ENCODE data around the gene SMIM38.

GRCh38 chr11:69195824-69196782 is 40.4 kb downstream of the SMIM38 start:
- TF ChIP-seq CTCF (IDR thresholded peaks at IDR 0.05), result no peak
- no peak for TF ChIP-seq POLR2A (IDR thresholded peaks at IDR 0.05)

Data from lower leg skin (tissue), 3 donors.